ENCODE results near the gene NDUFS8. TPM values are rescaled to one million over a fixed set of nuclear protein-coding genes. Genes with fewer than 3 reads are reported as not detected.

The NDUFS8 gene
- total and polyA plus RNA-seq, 2 experiments from 2014 or later = 175 to 308 TPM

- peaks cover 19% of the 10 kb centered on the region; the same call in 1 of the 2 replicates for H3F3A ChIP-seq (replicated peaks; ENCODE audit: low read depth)
- Mint-ChIP-seq H3K4me3 (no peak overlapping the region), H3K27me3 (ENCODE audit: insufficient read depth, low read depth, poor library complexity) (peaks cover 25% of the 10 kb centered on the region), H3K27ac (0 out of 2 replicates have a peak overlapping the region, but pooled peaks have one; percentile 31), H3K9me3 (no peaks in the 10 kb centered on the region; the same call in 2 of the 3 replicates), H3K4me1 (peaks cover 19% of the 10 kb centered on the region), H3K36me3 (ENCODE audit: low read depth) (peaks cover 14% of the 10 kb centered on the region; the same call in 2 of the 3 replicates)
- no peak overlapping the region for H2AFZ ChIP-seq
- H3K9me2 ChIP-seq (ENCODE audit: insufficient read depth) = no peaks in the 10 kb centered on the region
- no peak overlapping the region for H3K4me2 ChIP-seq
- H3K36me3 ChIP-seq (ENCODE audit: insufficient read depth) = no peaks in the 10 kb centered on the region; the same call in 1 of the 2 replicates
- no peak overlapping the region for H3K27ac ChIP-seq (ENCODE audit: low read depth)
- DNase-seq (ENCODE audit: low spot score) (no peak), ATAC-seq (no peak; the same call in 2 of the 3 replicates)
- no peaks in the 10 kb centered on the region for H3K27me3 ChIP-seq (ENCODE audit: insufficient read depth)
- peaks cover 6% of the 10 kb centered on the region; the same call in 1 of the 2 replicates for H3K4me1 ChIP-seq (ENCODE audit: insufficient read depth)
- TF ChIP-seq NANOG (IDR thresholded peaks at IDR 0.05; ENCODE audit: borderline replicate concordance) (no peak), CTCF (conservative IDR thresholded peaks at IDR 0.05; ENCODE audit: low read depth in 2 of 2) (no peak), ZNF114 (CRISPR knock-in tag; IDR thresholded peaks at IDR 0.05) (no peak), ETS1 (IDR thresholded peaks at IDR 0.05) (no peak), REST (IDR thresholded peaks at IDR 0.05; ENCODE audit: unreplicated experiment) (no peak), EZH2phosphoT487 (IDR thresholded peaks at IDR 0.05; ENCODE audit: unreplicated experiment) (no peak), JUNB (IDR thresholded peaks at IDR 0.05; ENCODE audit: unreplicated experiment) (no peak), POLR2AphosphoS5 (IDR thresholded peaks at IDR 0.05; ENCODE audit: low read depth) (no peak), ZNF462 (CRISPR knock-in tag; IDR thresholded peaks at IDR 0.05) (no peak), CREB1 (CRISPR knock-in tag; IDR thresholded peaks at IDR 0.05; ENCODE audit: low read depth) (no peak)
- peaks cover 3% of the 10 kb centered on the region; the same call in 1 of the 2 replicates for H4K20me1 ChIP-seq (replicated peaks; ENCODE audit: insufficient read depth)
- H3K4me3 ChIP-seq = no peak overlapping the region
- no peaks in the 10 kb centered on the region for H3K79me2 ChIP-seq (replicated peaks; ENCODE audit: insufficient read depth)
Observed at GRCh38 chr11:68050371-68050841, 19.9 kb downstream of the NDUFS8 start.

Data from GM23338 (cell line).